GM12865 (cell line): Measurements from ENCODE around the gene KRTAP2-2.
"Not testable (repeated sequence)": the region's sequence is repeated elsewhere in the genome, so short reads cannot be mapped to it uniquely, and the experiment has no call there.

Experiments used
- DNase-seq: peaks from one replicate; pipeline ENCODE4 v3.0.0; 2010; ENCODE audit warnings: low read depth
- H3K4me3 ChIP-seq: 2 replicates; pipeline ENCODE4 v1.5.1; 2011; ENCODE audit warnings: mild to moderate bottlenecking, low read depth, low read length, control low read depth
- TF ChIP-seq, protein P1 (sequence below): IDR thresholded peaks from 2 replicates; pipeline ENCODE4 v1.5.1; 2011; ENCODE audit warnings: low read length, control low read depth, low read depth, inconsistent platforms; ENCODE audit not compliant: insufficient read depth; ENCODE audit errors: missing control alignments

KRTAP2-2 gene, protein sequence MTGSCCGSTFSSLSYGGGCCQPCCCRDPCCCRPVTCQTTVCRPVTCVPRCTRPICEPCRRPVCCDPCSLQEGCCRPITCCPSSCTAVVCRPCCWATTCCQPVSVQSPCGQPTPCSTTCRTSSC

DNA sequence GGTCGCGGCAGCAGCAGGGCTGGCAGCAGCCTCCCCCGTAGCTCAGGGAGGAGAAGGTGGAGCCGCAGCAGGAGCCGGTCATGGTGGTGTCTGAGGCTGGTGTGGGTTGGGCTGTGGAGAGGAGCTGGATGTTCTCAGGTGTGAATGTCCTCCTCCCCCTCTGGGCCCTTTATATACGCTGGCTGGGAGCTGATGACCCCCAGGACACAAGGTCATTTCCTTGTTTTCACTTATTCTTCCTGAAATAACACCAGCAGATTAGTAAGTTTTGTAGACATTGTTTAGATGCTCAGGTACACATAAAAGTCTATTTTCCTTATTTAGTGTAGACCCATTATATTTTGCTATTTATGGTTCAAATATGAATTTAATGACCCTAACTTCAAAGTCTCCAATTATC lies at the start of gene KRTAP2-2:
TSS of gene KRTAP2-2 (minus strand) at position 101 of the 400 bp plus-strand sequence. CDS start at position 82, 19 bp downstream.
- not testable (repeated sequence) for DNase-seq, H3K4me3 ChIP-seq

DNA sequence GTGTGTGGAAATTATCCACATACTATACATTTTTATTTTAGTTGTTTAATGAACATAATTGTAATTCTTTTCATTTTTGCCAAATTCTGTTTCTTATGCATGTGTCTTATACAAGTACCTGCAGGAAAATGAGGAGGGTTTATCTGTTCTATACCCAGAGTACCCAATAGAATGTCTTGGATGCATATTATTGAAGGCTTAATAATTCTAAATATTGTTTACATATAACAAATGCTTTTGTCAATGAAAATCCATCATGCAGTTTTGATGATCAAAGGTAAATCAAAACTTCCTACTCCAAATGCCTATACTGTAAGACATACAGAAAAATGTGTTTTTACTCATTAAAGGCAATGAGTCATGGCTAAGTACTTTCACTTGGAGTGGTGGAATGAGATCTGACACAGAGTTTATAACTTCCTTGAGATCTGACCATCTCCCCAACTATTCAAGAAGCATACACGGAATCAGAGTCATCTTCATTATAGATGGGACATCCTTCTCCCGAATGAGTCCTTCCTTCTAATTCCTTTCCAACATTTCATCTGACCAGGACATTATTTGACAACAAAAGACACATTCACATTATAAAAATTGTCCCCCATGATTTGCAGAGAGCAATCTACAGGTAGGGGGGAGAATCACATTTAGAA lies 49.5 kb upstream of the KRTAP2-2 start:
- DNase-seq, H3K4me3 ChIP-seq: not testable (repeated sequence)

DNA sequence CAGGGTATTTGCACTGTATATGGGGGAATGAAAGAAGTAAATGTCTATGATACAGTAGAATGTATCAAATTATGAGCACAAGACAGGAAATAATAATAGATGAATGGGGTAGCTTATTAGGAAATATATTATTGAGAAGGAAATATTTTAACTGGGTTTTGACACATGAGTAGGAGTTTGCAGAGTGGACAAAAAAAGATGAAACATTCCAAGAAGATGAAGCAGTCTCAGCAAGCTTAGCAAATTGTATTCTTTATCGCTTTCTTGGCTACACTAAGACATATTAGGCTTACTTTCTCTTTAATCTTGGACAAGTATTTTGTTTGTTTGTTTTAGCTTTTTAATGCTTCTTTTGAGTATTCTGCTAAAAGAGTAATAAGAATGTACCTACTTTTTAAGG lies 48.9 kb upstream of the KRTAP2-2 start:
- DNase-seq = no peak
- no peak overlapping the region for H3K4me3 ChIP-seq
- TF ChIP-seq, protein P1, sequence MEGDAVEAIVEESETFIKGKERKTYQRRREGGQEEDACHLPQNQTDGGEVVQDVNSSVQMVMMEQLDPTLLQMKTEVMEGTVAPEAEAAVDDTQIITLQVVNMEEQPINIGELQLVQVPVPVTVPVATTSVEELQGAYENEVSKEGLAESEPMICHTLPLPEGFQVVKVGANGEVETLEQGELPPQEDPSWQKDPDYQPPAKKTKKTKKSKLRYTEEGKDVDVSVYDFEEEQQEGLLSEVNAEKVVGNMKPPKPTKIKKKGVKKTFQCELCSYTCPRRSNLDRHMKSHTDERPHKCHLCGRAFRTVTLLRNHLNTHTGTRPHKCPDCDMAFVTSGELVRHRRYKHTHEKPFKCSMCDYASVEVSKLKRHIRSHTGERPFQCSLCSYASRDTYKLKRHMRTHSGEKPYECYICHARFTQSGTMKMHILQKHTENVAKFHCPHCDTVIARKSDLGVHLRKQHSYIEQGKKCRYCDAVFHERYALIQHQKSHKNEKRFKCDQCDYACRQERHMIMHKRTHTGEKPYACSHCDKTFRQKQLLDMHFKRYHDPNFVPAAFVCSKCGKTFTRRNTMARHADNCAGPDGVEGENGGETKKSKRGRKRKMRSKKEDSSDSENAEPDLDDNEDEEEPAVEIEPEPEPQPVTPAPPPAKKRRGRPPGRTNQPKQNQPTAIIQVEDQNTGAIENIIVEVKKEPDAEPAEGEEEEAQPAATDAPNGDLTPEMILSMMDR = no peak

DNA sequence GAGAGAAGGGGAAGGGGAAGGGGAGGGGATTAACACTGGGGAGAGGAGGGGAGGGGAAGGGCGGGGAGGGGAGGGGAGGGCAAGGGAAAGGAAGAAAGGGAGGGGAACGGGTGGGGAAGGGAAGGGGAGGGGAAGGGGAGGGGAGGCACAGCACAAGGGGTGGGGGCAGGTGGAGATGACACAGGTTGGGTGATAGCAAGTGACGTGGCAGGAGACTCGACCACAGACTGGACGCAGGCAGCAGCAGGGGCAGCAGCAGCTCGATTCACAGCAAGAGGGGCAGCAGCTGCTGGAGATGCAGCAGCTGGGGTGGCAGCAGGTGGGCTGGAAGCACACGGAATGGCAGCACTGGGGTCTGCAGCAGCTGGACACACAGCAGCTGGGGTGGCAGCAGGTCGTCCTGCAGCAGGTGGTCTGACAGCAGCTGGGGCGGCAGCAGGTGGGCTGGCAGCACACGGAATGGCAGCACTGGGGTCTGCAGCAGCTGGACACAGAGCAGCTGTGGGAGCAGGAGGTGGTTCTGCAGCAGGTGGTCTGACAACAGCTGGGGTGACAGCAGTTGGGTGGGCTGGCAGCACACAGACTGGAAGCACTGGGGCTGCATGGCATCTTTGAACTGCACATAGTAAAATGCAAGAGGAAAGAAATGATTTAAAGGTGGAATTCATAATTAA lies 46.7 kb upstream of the KRTAP2-2 start, which contains the start of gene KRTAP4-16:
TSS of gene KRTAP4-16 (minus strand) at position 624 of the 674 bp plus-strand sequence. CDS start at position 624, 0 bp downstream.
- no peak for DNase-seq
- TF ChIP-seq, protein P1 = no peak

DNA sequence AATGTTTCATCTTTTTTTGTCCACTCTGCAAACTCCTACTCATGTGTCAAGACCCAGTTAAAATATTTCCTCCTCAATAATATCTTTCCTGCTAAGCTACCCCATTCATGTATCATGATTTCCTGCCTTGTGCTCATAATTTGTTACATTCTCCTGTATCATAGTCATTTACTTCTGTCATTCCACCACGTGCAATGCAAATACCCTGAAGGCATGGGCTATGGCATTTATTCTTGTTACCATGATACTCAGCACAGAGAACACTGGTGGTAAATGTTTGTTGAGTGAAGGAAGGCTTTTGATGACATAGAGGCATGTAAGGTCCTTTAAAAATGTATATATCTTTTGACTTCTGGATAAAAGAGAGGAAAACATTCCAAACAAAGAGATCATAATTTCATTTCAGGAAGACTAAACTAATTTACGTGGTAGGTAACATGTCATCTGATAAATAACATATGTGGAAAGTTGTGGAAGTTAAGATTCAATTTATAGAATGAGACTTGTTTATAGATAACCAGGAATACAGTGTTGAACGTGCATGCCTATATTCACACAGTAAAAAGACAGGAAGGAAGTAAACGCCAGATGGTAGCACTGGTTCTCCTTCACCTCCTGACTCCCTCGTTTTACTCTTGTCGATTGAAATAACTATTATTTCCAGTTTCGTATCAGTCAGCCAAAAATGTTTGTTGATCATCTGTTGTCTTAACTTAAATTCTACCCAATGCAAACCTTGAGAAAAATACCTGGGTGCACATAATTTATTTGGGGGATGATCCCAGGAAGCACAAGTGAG lies 44.9 kb upstream of the KRTAP2-2 start:
- not testable (repeated sequence) for DNase-seq, H3K4me3 ChIP-seq

More for the DNA sequence above, 46.7 kb upstream of the KRTAP2-2 start, which contains the start of gene KRTAP4-16:
- no peak within 1 kb of the TSS for H3K4me3 ChIP-seq

DNA sequence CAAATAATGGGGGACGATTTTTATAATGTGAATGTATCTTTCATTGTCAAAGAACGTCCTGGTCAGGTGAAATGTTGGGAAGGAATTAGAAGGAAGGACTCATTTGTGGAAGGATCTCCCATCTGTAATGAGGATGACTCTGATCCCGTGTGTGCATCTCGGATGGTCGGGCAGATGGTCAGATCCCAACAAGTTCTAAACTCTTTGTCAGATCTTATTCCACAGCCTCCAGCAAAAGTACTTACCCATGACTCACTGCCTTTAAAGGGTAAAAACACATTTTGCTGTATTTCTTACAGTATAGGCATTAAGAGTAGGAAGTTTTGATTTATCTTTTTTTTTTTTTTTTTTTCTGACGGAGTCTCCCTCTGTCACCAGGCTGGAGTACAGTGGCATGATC lies 43.5 kb upstream of the KRTAP2-2 start:
- TF ChIP-seq, protein P1 = no peak
- no peak for DNase-seq
- no peak overlapping the region for H3K4me3 ChIP-seq

DNA sequence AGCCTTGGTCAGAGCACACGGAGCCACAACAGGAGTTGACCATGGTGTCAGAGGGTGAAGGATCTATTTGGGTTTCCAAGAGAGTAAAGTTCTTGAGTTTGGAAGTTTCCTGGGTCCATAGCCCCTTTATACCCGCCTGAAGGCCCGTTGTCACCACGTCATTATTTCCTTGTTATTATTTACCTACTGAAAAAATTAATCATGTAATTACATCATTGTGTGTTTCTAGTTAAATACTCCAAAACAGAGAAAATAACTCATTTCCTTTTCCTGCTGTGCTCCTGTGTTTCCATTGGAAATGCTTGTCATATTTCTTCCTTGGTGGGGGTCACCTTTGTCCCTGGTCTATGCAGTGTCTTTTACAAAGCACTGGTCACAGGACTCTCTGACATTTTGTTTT lies 43.0 kb upstream of the KRTAP2-2 start, which contains the start of gene KRTAP4-8:
TSS of gene KRTAP4-8 (minus strand) at position 101 of the 400 bp plus-strand sequence. CDS start at position 43, 58 bp downstream.
- no peak for DNase-seq
- no peak within 1 kb of the TSS for H3K4me3 ChIP-seq
- TF ChIP-seq, protein P1 = no peak

DNA sequence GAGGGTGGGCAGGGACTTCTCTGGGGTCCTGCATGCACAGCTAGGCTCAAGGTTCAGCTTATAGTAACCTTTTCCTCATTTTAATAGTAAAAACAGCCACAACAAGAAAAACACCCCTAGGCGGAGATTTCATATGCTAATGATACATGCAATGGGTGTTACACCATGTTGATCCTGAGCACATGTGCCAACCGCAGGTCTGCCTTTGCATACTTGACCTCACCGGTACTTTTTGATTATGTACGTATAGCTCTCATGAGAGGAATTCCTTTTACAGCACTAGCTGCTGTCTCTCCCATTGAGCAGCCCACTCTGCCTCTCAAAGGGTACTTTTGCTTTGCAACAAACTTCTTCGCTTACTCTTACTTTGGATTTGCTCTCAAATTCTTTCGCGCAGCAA lies 41.0 kb upstream of the KRTAP2-2 start:
- TF ChIP-seq, protein P1 = no peak
- no peak for DNase-seq
- no peak overlapping the region for H3K4me3 ChIP-seq

DNA sequence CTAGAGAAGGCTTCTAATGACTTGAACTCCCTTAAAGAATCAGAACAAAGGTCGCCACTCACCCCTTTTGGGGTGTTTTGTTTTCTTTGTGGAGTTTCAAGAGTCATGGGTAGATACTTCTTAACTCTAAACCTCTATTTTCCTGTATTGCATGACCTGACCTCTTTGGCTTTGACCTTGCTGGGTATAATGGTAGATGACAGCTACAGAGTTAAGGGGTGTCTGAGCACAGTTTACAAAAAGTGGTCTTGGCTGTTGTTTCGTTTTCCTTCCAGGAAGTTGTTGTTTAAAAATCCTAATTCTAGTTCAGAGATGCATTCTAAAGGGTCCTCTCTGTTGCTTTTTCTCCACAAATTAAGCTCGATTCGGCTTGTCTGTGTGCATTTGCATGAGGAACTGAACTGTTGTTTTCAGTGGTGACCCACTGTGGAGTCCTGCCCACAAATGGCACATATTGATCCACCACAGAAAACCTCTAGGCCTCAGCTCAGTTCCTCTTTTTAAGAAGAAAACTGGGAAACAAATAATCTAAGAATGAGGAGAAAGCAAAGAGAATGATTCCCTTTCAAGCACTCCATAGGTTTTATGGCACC lies 33.8 kb upstream of the KRTAP2-2 start:
- H3K4me3 ChIP-seq, DNase-seq: not testable (repeated sequence)

DNA sequence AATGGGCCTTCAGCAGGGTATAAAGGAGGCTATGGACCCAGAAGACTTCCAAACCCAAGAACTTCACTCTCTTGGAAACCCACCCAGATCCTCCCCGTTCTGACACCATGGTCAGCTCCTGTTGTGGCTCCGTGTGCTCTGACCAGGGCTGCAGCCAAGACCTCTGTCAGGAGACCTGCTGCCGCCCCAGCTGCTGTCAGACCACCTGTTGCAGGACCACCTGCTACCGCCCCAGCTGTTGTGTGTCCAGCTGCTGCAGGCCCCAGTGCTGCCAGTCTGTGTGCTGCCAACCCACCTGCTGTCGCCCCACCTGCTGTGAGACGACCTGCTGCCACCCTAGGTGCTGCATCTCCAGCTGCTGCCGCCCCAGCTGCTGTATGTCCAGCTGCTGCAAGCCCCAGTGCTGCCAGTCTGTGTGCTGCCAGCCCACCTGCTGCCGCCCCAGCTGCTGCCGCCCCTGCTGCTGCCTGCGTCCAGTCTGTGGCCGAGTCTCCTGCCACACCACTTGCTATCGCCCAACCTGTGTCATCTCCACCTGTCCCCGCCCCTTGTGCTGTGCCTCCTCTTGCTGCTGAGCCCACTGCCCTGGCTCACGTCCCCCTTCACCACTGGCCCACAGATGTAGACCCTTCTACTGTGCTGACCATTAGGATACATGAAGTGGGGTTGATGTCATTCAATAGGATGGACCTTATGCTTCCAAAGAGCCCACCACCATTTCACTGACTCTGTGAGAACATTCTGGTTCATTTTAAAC lies 29.2 kb upstream of the KRTAP2-2 start, which contains the start of gene KRTAP4-7:
TSS of gene KRTAP4-7 (plus strand) at position 51 of the 757 bp plus-strand sequence. CDS start at position 108, 57 bp downstream.
- not testable (repeated sequence) for DNase-seq, H3K4me3 ChIP-seq
